Cardiac fibroblast (primary cell): ENCODE data around the gene ZNF710.

Experiments
- DNase-seq, 2 donors: peaks; one replicate each; pipeline versions ENCODE4 v3.0.0 to v3.0.0-alpha.2; 2010; ENCODE audit warnings: low read depth in 2 of 2
- H3K4me3 ChIP-seq, 2 donors: replicated peaks in 1 of 2; 1 replicate in 1 of 2; 2 replicates in 1 of 2; pipeline ENCODE4 v1.5.1; 2011; ENCODE audit warnings: low read depth in 2 of 2, low read length in 2 of 2, mild to moderate bottlenecking in 2 of 2, moderate library complexity in 1 of 2
- CTCF ChIP-seq: IDR thresholded peaks from one replicate; pipeline ENCODE4 v1.5.1; 2011; ENCODE audit warnings: low read depth, mild to moderate bottlenecking, low read length, inconsistent platforms

Gene ZNF710

GRCh38 chr15:90075420-90076289 lies 74.5 kb downstream of the ZNF710 start:
- no peak for DNase-seq
- TF ChIP-seq CTCF = no peak
- H3K4me3 ChIP-seq = no peak overlapping the region

DNA sequence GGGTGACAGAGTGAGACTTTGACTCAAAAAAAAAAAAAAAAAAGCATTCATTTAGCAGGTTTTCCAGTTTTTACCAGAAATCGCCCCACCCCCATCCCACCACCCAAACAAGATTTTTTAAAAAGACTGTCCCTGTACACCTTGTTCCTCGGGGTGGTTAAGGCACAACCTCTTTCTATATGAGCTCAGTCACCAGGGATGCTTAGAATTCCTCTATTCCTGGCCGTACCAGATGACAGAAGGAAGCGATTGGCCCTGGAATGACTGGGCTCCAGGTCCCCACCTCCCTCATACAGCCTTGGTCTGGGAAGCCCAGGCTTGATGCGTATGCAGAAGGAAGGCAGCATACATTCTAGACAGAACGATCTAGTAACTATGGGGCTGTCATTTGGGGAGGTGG lies 75.6 kb downstream of the ZNF710 start:
- TF ChIP-seq CTCF = no peak
- no peak overlapping the region for H3K4me3 ChIP-seq
- DNase-seq = no peak

- TF ChIP-seq CTCF = no peak
- no peak for DNase-seq
- H3K4me3 ChIP-seq = no peak overlapping the region
These were observed 77.8 kb downstream of the ZNF710 start for GRCh38 chr15:90078965-90079364.

GRCh38 chr15:90079619-90080457 lies 78.7 kb downstream of the ZNF710 start:
- TF ChIP-seq CTCF = no peak
- H3K4me3 ChIP-seq = no peak overlapping the region
- no peak for DNase-seq

DNA sequence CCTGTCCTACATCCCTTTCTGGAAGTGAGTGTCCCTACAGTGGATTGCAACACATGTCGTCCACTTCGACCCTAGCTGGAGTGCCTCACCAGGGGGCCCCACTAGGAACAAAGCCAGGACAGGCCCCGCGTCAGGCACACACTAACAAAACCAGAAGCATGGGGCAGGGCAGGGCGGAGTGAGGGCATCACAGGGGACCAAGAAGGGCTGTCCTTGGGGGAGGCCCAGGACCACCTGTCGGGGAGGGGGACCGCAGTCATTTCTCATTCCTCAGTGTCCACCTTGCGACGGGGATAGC lies 79.3 kb downstream of the ZNF710 start:
- TF ChIP-seq CTCF = no peak
- no peak for DNase-seq

GRCh38 chr15:90080818-90081393 lies 79.8 kb downstream of the ZNF710 start:
- TF ChIP-seq CTCF = no peak
- no peak for DNase-seq

More for the DNA sequence above, 79.3 kb downstream of the ZNF710 start:
- no peak overlapping the region for H3K4me3 ChIP-seq

More at GRCh38 chr15:90080818-90081393, 79.8 kb downstream of the ZNF710 start:
- no peak overlapping the region for H3K4me3 ChIP-seq
